HepG2 (cell line): ENCODE measurements around the gene GSTM2. TPM values are rescaled to one million over a fixed set of nuclear protein-coding genes. Genes with fewer than 3 reads are reported as not detected.

ENCODE experiments used
- ATAC-seq: fragments of 200-7000 bp; cut with Tn5 transposase; 3 replicates; pipeline ENCODE4 v1.9.1; 2020; ENCODE audit warnings: mild to moderate bottlenecking, moderate library complexity
- BruUV-seq: library from RNA; stranded (reverse); fragments of 400-500 nt; replicated peaks from 2 replicates; lab custom pipeline; 2021; lab: Mats Ljungman, UMichigan
- CTCF ChIA-PET: fragments of 300-600 bp; formaldehyde crosslinking; extraction: SDS; loops from one replicate; lab custom pipeline; 2021; ENCODE audit warnings: low total read pairs, inconsistent platforms, low intra/inter-chr PET ratio; lab: Yijun Ruan, JAX
- POLR2A ChIA-PET: fragments of 350-600 bp; sonication (Branson Sonifier 250); formaldehyde crosslinking; loops from one replicate; lab custom pipeline; 2020; ENCODE audit warnings: antibody characterized with exemption, inconsistent platforms; lab: Yijun Ruan, JAX
- DNase-seq: peaks from one replicate; pipeline ENCODE4 v3.0.0-alpha.2; 2015; ENCODE audit warnings: low spot score
- FAIRE-seq: peaks from 3 replicates; lab custom pipeline; 2011; peaks lifted over from hg19 to GRCh38; lab: Jason Lieb, UNC
- H2AFZ ChIP-seq: one replicate; pipeline ENCODE4 v1.6.1; 2011; ENCODE audit warnings: low read length, inconsistent platforms
- H3K27ac ChIP-seq: fragments of 300-600 bp; 3 replicates; pipeline ENCODE4 v1.8.0; 2011; ENCODE audit warnings: mixed run types, mild to moderate bottlenecking, mixed read lengths, low read length, inconsistent platforms; ENCODE audit not compliant: insufficient read depth; ENCODE audit errors: extremely low read length
- H3K27me3 ChIP-seq, 2 experiments: fragments of 200-600 bp in 1 of 2; 2 replicates in 1 of 2; 3 replicates in 1 of 2; pipeline versions ENCODE4 v1.6.0 to v1.8.0; 2011; ENCODE audit warnings: low read length in 2 of 2, mild to moderate bottlenecking in 2 of 2, moderate library complexity in 2 of 2, inconsistent platforms in 1 of 2; ENCODE audit not compliant: insufficient read depth in 2 of 2, control insufficient read depth in 1 of 2
- H3K36me3 ChIP-seq, 2 experiments: fragments of 200-600 bp in 1 of 2; replicated peaks in 1 of 2; 2 replicates in 1 of 2; 3 replicates in 1 of 2; pipeline versions ENCODE4 v1.5.1 to v1.8.0; 2011; ENCODE audit warnings: low read length in 2 of 2, inconsistent platforms in 1 of 2; ENCODE audit not compliant: insufficient read depth in 2 of 2, control insufficient read depth in 1 of 2
- H3K4me1 ChIP-seq: 2 replicates; pipeline ENCODE4 v1.5.1; 2012; ENCODE audit warnings: low read length, inconsistent platforms; ENCODE audit not compliant: insufficient read depth
- H3K4me2 ChIP-seq: 2 replicates; pipeline ENCODE4 v1.6.0; 2011; ENCODE audit warnings: low read depth, low read length, inconsistent platforms
- H3K4me3 ChIP-seq, 3 experiments: fragments of 200-600 bp in 1 of 3; sonication (generic), shearing (Covaris generic) in 1 of 3; replicated peaks in 1 of 3; 2 replicates each; pipeline ENCODE4 v1.5.1; 2011 to 2016; ENCODE audit warnings: low read length in 3 of 3, inconsistent platforms in 2 of 3, low read depth in 2 of 3, mild to moderate bottlenecking in 2 of 3, control low read depth in 1 of 3, mixed read lengths in 1 of 3; ENCODE audit not compliant: insufficient read depth in 1 of 3
- H3K79me2 ChIP-seq: one replicate; pipeline ENCODE4 v1.6.1; 2011; ENCODE audit warnings: low read length, inconsistent platforms; ENCODE audit not compliant: insufficient read depth
- H3K9ac ChIP-seq: 2 replicates; pipeline ENCODE4 v1.6.0; 2011; ENCODE audit warnings: mild to moderate bottlenecking, low read depth, low read length, inconsistent platforms; ENCODE audit not compliant: insufficient read depth
- H3K9me3 ChIP-seq: 2 replicates; pipeline ENCODE4 v1.5.1; 2012; ENCODE audit warnings: mild to moderate bottlenecking, low read length
- H4K20me1 ChIP-seq: 2 replicates; pipeline ENCODE4 v1.6.0; 2011; ENCODE audit warnings: inconsistent platforms, mild to moderate bottlenecking, low read length, moderate library complexity; ENCODE audit not compliant: insufficient read depth
- ADNP ChIP-seq: sonication (generic); formaldehyde crosslinking; IDR thresholded peaks from 2 replicates; pipeline ENCODE4 v1.4.0; 2020; ENCODE audit warnings: missing genetic modification reagents
- KLF15 ChIP-seq: sonication (generic); formaldehyde crosslinking; IDR thresholded peaks from 2 replicates; pipeline ENCODE4 v1.8.1; 2023; ENCODE audit warnings: borderline replicate concordance, mild to moderate bottlenecking, inconsistent platforms, missing genetic modification reagents, mixed read lengths
- NFIB ChIP-seq: sonication (generic); formaldehyde crosslinking; IDR thresholded peaks from 2 replicates; pipeline ENCODE4 v1.9.0; 2021; ENCODE audit warnings: missing genetic modification reagents, mild to moderate bottlenecking, borderline replicate concordance
- PHF8 ChIP-seq: sonication (generic); formaldehyde crosslinking; IDR thresholded peaks from 2 replicates; pipeline ENCODE4 v1.5.0; 2020; ENCODE audit warnings: missing genetic modification reagents
- TBX3 ChIP-seq: fragments of 450-650 bp; IDR thresholded peaks from 2 replicates; pipeline ENCODE4 v1.6.1; 2017; ENCODE audit warnings: antibody characterized with exemption, mild to moderate bottlenecking, inconsistent platforms, borderline replicate concordance
- ZNF543 ChIP-seq: sonication (generic); formaldehyde crosslinking; IDR thresholded peaks from 2 replicates; pipeline ENCODE4 v1.4.0; 2020; ENCODE audit warnings: mild to moderate bottlenecking, missing genetic modification reagents
- ZNF780A ChIP-seq: sonication (generic); formaldehyde crosslinking; IDR thresholded peaks from 2 replicates; pipeline ENCODE4 v1.8.0; 2022; ENCODE audit warnings: mild to moderate bottlenecking, missing genetic modification reagents, moderate library complexity
- WGBS: methylation state at CpG from one replicate; pipeline ENCODE4 v1.1.6; 2017; ENCODE audit warnings: low lambda C conversion rate; 5-methylcytosine and 5-hydroxymethylcytosine counted together
- in situ Hi-C: cut with HindIII; loops from 2 replicates; pipeline ENCODE4 v1.10.0; 2017; ENCODE audit warnings: low pct_unique_long_range_greater_than_20kb; ENCODE audit not compliant: extremely low pct_ligation_motif_present
- intact Hi-C: fragments of 100-400 bp; cut with micrococcal nuclease; formaldehyde crosslinking; loops from one replicate; pipeline ENCODE4 v1.10.0; 2022; ENCODE audit not compliant: unreplicated experiment
- polyA plus RNA-seq, 8 experiments: library from polyadenylated mRNA; depleted of rRNA in 3 of 8; stranded (reverse) in 7 of 8; unstranded in 1 of 8; fragments of >200 nt; fragmentation: Illumina TruSeq in 4 of 8; extraction: Trizol in 4 of 8; gene quantifications; 2 replicates each; pipeline versions ENCODE4 v1.2.1 to v1.2.3, GENCODE V29; 2011 to 2016; ENCODE audit warnings: low read depth in 4 of 8, missing spikeins in 1 of 8, mixed read lengths in 1 of 8; ENCODE audit not compliant: insufficient read depth in 1 of 8
- total RNA-seq, 5 experiments: library from RNA; depleted of rRNA; stranded (reverse); fragments of >200 nt; fragmentation: Illumina TruSeq; extraction: Trizol; gene quantifications; 2 replicates each; pipeline ENCODE4 v1.2.3, GENCODE V29; 2016; ENCODE audit warnings: low read depth in 1 of 5
- TF ChIP-seq, protein P1 (sequence below): sonication (generic); formaldehyde crosslinking; IDR thresholded peaks from 2 replicates; pipeline ENCODE4 v1.5.1; 2020; ENCODE audit warnings: missing genetic modification reagents, mild to moderate bottlenecking, borderline replicate concordance
- TF ChIP-seq, protein P2 (sequence below), 2 experiments: sonication (generic) in 1 of 2; formaldehyde crosslinking in 1 of 2; IDR thresholded peaks; 2 replicates each; pipeline versions ENCODE4 v1.6.1 to v1.9.0; 2014 to 2022; ENCODE audit warnings: antibody characterized with exemption in 1 of 2, borderline replicate concordance in 1 of 2, inconsistent platforms in 1 of 2, low read depth in 1 of 2, missing genetic modification reagents in 1 of 2
- TF ChIP-seq, protein P3 (sequence below): sonication (generic); formaldehyde crosslinking; conservative IDR thresholded peaks from 2 replicates; pipeline ENCODE4 v1.4.0; 2020; ENCODE audit warnings: missing genetic modification reagents
- TF ChIP-seq, protein P4 (sequence below): sonication (generic); formaldehyde crosslinking; IDR thresholded peaks from 2 replicates; pipeline ENCODE4 v1.4.0; 2020; ENCODE audit warnings: missing genetic modification reagents, borderline replicate concordance

The GSTM2 gene
- total and polyA plus RNA-seq, 2 of the 13 experiments (the other 11 are each of a cell fraction or from before 2014, with no cell fraction given): 7.0 to 15.0 TPM

DNA sequence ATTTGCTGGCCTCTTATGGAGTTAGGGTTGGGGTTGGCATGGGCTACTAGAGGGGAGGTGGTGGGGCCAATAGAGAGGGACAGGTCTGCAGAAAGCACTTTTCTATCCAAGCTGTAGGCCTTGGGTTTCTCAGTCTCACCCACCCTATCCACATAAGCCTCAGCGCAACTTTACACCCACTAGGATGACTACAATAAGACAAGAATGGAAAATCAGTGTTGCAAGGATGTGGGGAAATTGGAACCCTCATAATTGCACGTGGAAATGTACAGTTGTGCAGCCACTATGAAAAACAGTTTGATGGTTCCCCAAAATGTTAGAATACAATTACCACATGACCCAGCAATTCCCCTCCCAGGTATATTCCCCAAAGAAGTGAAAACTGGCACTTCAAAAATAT lies 26.0 kb upstream of the GSTM2 start:
- no peak overlapping the region for H3K9ac ChIP-seq
- no peak overlapping the region for H2AFZ ChIP-seq
- WGBS: 50% methylated on average over 2 of the region's 2 CpGs
- no peak for FAIRE-seq
- ChIA-PET POLR2A (interaction anchor here (3.8 kb wide), 1 partner anchor 93 kb away, joined by 23 read pairs; the partner anchor contains the start of gene GNAI3), CTCF (interaction anchor here (2.6 kb wide), 1 partner anchor 132 kb away, joined by 26 read pairs; no protein-coding TSS in a partner anchor)
- no peaks in the 10 kb centered on the region for H3K36me3 ChIP-seq
- no peaks in the 10 kb centered on the region for H3K79me2 ChIP-seq
- H3K4me3 ChIP-seq: no peak overlapping the region
- ATAC-seq: no peak
- no TSS peak for BruUV-seq
- 0 out of 5 replicates have a peak, but pooled peaks cover 0 to 3% of the 10 kb centered on the region in 2 experiments for H3K27me3 ChIP-seq
- intact Hi-C loops (loop anchor here (2.0 to 5.0 kb wide), 2 partner anchors 63 to 350 kb away; no protein-coding TSS in a partner anchor), in situ Hi-C loops (loop anchor here (5.0 to 10.0 kb wide), 3 partner anchors 65 to 343 kb away; partner anchors contain the start of gene AHCYL1)
- no peak overlapping the region for H3K4me2 ChIP-seq
- no peak for DNase-seq
- H3K9me3 ChIP-seq: no peaks in the 10 kb centered on the region
- no peak overlapping the region for H3K27ac ChIP-seq
- H3K4me1 ChIP-seq: peaks cover 27% of the 10 kb centered on the region
- H4K20me1 ChIP-seq: no peaks in the 10 kb centered on the region
- TF ChIP-seq KLF15 (CRISPR knock-in tag) (no peak), ZNF543 (CRISPR knock-in tag) (no peak), NFIB (CRISPR knock-in tag) (no peak), TBX3 (no peak), ZNF780A (CRISPR knock-in tag) (no peak), PHF8 (CRISPR knock-in tag) (no peak), ADNP (CRISPR knock-in tag) (no peak)
- TF ChIP-seq, protein P1, sequence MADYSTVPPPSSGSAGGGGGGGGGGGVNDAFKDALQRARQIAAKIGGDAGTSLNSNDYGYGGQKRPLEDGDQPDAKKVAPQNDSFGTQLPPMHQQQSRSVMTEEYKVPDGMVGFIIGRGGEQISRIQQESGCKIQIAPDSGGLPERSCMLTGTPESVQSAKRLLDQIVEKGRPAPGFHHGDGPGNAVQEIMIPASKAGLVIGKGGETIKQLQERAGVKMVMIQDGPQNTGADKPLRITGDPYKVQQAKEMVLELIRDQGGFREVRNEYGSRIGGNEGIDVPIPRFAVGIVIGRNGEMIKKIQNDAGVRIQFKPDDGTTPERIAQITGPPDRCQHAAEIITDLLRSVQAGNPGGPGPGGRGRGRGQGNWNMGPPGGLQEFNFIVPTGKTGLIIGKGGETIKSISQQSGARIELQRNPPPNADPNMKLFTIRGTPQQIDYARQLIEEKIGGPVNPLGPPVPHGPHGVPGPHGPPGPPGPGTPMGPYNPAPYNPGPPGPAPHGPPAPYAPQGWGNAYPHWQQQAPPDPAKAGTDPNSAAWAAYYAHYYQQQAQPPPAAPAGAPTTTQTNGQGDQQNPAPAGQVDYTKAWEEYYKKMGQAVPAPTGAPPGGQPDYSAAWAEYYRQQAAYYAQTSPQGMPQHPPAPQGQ (CRISPR knock-in tag): no peak
- TF ChIP-seq, protein P2, sequence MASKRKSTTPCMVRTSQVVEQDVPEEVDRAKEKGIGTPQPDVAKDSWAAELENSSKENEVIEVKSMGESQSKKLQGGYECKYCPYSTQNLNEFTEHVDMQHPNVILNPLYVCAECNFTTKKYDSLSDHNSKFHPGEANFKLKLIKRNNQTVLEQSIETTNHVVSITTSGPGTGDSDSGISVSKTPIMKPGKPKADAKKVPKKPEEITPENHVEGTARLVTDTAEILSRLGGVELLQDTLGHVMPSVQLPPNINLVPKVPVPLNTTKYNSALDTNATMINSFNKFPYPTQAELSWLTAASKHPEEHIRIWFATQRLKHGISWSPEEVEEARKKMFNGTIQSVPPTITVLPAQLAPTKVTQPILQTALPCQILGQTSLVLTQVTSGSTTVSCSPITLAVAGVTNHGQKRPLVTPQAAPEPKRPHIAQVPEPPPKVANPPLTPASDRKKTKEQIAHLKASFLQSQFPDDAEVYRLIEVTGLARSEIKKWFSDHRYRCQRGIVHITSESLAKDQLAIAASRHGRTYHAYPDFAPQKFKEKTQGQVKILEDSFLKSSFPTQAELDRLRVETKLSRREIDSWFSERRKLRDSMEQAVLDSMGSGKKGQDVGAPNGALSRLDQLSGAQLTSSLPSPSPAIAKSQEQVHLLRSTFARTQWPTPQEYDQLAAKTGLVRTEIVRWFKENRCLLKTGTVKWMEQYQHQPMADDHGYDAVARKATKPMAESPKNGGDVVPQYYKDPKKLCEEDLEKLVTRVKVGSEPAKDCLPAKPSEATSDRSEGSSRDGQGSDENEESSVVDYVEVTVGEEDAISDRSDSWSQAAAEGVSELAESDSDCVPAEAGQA (IDR thresholded peaks at IDR 0.05; ENCODE audit: low read depth): no peak
- TF ChIP-seq, protein P2 (CRISPR knock-in tag; IDR thresholded peaks at IDR 0.05; ENCODE audit: borderline replicate concordance): no peak
- TF ChIP-seq, protein P3, sequence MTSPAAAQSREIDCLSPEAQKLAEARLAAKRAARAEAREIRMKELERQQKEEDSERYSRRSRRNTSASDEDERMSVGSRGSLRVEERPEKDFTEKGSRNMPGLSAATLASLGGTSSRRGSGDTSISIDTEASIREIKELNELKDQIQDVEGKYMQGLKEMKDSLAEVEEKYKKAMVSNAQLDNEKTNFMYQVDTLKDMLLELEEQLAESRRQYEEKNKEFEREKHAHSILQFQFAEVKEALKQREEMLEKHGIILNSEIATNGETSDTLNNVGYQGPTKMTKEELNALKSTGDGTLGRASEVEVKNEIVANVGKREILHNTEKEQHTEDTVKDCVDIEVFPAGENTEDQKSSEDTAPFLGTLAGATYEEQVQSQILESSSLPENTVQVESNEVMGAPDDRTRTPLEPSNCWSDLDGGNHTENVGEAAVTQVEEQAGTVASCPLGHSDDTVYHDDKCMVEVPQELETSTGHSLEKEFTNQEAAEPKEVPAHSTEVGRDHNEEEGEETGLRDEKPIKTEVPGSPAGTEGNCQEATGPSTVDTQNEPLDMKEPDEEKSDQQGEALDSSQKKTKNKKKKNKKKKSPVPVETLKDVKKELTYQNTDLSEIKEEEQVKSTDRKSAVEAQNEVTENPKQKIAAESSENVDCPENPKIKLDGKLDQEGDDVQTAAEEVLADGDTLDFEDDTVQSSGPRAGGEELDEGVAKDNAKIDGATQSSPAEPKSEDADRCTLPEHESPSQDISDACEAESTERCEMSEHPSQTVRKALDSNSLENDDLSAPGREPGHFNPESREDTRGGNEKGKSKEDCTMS (CRISPR knock-in tag): no peak
- TF ChIP-seq, protein P4, sequence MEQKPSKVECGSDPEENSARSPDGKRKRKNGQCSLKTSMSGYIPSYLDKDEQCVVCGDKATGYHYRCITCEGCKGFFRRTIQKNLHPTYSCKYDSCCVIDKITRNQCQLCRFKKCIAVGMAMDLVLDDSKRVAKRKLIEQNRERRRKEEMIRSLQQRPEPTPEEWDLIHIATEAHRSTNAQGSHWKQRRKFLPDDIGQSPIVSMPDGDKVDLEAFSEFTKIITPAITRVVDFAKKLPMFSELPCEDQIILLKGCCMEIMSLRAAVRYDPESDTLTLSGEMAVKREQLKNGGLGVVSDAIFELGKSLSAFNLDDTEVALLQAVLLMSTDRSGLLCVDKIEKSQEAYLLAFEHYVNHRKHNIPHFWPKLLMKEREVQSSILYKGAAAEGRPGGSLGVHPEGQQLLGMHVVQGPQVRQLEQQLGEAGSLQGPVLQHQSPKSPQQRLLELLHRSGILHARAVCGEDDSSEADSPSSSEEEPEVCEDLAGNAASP (CRISPR knock-in tag): no peak
